HG03097 (cell line): Measurements from ENCODE around the gene SEMA5A.

ENCODE experiments used
- ATAC-seq: cut with Tn5 transposase; IDR thresholded peaks from one replicate; pipeline ENCODE4 v1.9.1; 2021; ENCODE audit not compliant: unreplicated experiment, low FRiP score

Gene SEMA5A

DNA sequence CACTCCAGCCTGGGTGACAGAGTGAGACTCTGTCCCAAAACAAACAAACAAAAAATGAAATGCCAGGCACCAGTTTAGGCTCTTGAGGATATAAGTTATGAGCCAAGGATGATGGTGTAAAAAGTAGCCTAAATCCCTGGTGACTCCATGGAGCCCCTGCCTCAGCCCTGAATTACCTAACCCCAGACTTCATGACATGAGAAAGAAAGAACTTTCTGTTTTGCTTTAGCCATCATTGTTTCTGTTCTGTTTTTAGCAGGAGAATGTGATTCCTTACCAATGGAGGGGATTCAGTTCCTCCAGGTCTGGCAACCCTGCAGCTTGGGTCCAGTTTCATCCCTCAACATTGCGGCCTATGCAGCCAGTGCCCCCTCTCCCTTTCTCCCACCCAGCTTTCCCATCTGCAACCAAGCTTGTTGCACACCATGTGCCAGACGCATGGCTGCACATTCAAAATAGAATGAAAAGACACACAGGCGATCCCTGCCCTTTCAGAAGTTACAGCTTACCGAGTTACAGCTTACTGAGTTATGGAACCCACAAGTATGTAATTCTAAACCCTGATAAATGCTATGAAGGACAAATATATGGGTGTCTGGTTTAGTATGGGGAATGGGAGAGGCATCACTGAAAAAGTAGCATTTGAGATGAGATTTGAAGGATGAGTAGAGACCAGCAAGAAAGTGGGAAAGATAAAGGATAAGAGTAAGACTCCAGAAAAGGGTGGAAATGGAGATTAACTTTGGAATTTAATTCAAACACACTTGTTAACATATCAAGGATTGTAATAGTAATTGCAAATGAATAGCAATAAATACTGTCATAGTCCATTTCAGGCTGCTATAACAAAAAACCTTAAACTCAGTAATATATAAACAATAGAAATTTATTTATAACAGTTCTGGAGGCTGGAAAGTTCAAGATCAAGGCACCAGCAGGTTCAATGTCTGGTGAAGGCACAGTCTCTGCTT, 6.0 kb upstream of the SEMA5A start:
- ATAC-seq, result no peak

- no peak for ATAC-seq
Observed at GRCh38 chr5:9549941-9550340, 4.1 kb upstream of the SEMA5A start.

GRCh38 chr5:9547122-9547947, 1.5 kb upstream of the SEMA5A start:
- no peak for ATAC-seq

DNA sequence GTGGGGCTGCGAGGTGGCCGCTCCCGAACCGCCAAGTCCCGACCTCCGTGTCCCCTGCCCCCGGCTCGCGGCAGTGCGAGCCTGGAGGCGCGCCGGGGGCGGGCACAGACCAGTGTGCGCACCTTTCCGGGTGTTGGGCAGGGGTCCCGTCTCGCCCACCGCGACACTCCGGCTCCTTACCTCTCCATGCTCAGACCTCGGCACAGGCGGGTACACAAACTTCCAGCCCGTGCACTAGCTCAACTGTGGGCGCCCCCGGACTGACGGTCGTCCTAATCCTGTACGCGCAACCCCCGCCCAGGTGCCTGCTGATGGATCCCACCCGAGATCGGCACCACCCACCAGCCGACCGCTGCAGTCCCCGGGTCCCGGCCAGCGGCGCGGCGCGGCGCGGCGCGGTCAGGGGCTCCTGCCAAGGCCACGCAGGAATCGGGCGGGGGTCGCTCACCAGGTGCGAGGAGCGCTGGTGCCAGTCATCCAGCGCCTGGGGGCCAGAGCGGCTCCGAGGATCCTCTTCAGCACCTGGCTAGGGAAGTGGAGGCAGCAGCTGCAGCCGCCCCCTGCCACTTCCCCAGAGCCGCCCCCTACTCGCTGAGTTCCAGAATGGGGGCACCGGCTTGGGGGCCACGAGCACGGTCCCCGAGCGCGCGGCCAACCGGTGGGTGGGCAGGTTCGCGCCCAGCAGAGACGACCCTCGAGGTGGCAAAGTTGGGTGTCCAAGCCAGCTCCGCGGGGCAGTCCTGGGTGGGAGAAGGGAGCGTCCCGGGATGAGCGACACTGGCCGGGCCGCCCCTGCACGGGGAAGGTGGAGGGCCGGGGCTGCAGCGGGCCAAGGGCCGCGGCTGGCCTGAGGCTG, 511 bp downstream of the SEMA5A start:
- no peak for ATAC-seq

GRCh38 chr5:9544502-9545135, 1.3 kb downstream of the SEMA5A start:
- ATAC-seq, result no peak

GRCh38 chr5:9544056-9544455, 1.8 kb downstream of the SEMA5A start:
- ATAC-seq, result no peak

DNA sequence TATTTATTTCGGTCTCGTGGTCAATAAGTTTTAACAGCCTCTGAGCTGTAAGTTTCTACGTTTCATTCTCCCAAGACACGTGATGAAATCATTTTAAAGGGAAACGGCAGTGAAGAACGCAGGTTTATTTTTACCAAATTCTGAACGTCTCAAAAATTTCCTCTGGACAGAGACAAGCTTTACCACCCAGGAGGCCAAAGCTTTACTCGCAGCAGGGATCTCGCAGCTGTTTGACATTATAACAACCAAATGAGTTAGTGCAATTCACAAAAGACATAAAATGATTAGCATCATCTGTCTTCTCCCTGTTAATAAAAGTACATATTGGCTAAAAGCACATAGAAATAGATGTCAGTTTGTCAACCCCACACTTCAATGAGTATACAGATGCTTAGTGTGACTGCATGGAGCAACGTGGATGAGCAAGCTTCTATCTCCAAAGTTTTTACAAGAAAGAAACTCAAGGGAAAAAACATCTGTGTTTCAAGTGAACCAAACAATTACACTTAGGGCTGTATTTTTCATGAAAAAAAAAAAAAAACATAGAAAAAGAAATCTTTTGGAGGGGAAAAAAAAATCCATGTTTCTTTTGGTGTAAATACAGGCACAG, 2.5 kb downstream of the SEMA5A start:
- ATAC-seq, result no peak

- no peak for ATAC-seq
Observed at GRCh38 chr5:9540791-9541190, 5.1 kb downstream of the SEMA5A start.

GRCh38 chr5:9538504-9538903, 7.4 kb downstream of the SEMA5A start:
- no peak for ATAC-seq

DNA sequence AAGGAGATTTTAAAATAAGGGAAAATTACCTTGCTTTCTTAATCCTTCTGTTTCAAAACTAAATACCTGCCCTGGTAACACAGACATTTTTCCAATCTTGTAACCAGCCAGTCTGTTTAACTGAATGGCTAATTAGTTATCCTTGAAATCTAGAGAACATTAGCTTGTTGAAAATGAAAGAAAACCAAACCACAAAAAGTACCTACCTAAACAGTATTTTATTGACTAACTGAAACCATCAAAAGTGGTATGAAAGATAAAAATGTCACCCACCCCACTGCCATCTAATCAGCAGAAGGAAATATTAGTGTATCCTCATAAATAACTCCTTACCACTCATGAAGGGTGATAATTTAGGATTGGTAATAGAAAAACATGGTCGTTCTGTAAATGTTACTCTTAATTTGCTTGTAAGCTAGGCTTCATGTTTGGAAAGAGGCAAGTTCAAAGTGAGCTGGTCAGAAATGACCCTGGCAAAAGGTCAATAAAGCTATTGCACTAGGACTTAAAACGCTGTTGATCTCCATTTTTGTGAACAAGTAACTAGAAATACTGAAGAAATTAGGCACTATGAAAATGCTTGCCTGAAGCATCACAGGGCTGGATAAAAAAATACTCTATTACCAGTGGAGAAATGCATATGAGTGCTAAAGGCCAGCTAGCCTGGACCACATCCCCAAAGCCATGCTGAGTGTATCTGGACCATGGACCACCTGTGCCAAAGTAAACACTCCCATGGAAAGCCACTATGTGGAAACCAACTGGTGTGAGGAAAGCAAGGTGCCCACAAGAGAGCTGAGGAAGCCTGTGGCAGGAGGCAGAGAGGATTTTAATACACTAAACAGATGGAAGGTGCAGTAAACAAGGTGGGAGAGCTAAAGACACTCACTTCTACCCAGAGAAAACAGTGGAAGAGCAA, 8.4 kb downstream of the SEMA5A start:
- no peak for ATAC-seq

DNA sequence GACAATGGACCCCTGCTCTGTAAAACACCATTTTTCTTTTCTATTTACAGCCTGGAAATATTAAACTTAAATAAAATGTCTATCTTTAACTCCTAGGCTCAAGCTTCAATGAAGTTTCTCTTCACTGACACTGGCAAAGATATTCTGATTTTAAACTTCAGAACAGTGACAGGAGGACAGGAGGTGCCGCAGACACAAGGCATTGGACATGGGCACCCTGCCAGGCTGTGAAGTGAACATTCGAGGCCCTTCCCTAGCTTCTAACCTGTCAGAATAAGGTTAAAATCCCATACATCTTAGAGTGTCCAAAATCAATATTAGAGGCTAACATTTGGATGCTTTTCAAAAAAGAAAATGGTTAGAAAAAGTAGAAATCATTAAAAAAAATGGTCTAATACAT, 9.2 kb downstream of the SEMA5A start:
- no peak for ATAC-seq

GRCh38 chr5:9534881-9535517, 10.9 kb downstream of the SEMA5A start:
- no peak for ATAC-seq

DNA sequence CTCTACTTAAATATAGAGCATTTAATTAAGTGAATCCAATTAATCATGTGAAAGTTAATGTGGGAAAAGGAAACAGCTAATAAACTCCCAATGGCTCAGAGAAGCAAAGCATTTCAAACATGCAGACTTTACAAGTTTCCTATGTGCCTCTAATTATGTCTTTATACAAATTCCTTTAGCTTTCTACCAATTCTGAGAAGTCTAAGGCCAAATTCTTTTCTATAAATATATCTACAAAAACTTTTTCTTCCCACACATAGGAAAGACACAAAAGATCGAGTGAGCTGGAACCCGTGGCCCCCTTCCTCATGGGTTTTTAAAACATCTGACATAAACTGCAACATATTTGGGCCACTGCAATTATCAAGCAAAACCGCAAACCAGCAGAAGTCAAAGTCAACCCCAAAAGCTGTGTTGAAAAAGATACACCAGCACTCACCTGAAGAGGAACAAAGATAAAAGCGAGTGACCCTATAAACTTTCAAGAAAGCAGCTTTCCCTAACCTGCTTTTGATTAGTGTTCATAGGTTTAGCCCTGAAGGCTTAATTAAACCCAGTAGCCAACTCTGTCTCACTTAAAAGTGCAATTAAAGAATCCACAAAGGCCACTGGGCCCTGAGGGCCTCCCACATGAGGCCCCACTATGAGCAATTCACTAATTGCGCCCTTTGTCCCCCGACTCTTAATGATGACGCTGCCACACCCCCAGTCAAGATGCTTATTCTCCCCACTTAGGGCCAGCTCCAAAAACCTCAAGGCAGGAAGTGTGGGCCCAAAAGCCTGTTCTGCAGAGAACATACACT, 12.1 kb downstream of the SEMA5A start:
- ATAC-seq, result no peak

DNA sequence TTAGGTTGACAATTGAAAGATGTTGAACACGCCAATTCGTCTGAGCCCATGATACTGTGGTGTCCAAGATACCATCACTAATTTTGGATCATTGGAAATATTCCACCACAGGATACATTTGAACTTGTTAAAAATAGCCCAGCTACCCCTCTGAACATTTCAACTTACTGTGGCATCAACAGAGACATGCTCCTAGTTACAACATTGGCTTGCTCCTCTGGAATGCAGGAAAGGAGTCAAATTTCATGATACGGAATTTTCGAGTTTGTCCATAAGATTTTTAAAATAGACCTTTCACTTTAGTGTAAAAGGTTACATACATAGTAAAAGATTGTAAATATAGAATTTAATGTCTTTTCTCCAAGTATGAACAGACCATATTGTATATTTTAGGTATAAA, 12.8 kb downstream of the SEMA5A start:
- ATAC-seq, result no peak

- ATAC-seq, result no peak
Observed at GRCh38 chr5:9529513-9529912, 16.4 kb downstream of the SEMA5A start.

DNA sequence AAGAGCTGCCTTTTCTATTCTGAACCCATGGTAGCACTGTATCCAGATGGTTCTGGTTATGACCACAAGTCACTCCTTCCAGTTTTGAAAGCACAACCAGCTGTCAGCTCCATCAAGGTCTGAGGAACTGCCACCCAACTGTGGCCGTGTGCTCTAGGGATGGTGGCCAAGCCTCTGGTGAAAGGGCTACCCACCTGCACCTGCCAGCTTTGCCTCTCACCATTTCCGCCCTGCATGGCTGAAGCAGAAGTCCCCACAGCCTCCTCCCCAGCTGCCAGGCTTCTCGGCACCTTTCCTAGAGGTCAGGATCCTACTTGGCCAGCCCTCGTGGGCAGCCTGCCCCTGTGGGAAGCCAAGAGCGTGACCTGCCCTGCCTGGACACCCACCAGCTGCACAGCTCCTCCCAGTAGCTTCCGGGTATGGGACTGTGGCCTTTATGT, 16.8 kb downstream of the SEMA5A start:
- ATAC-seq, result no peak

GRCh38 chr5:9524941-9525340, 20.9 kb downstream of the SEMA5A start:
- ATAC-seq, result no peak
